ENCODE data around the gene CD151.

CD151 gene

DNA sequence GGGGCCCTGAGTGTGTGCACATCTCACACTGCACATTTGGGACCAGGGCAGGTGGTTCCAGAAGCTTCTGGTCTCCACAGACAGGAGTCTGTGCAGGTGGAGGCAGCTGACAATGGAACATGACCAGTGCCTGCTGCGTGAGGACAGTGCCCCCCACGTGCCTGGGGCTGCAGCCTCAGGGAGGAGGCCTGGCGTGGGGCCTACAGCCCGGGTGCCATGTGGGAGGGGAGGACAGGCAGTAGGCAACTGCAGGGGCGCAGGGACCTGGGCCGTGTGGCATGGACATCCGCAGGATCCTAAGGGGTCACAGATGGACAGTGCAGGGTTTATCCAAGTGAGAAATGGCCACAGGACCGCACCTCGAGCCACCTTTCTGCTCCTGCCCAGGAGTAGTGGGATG lies 38.7 kb downstream of the CD151 start:
- no peak for DNase-seq (ENCODE audit: low spot score)

GRCh38 chr11:872799-873198 lies 40.0 kb downstream of the CD151 start:
- no peak for DNase-seq (ENCODE audit: low spot score)

- DNase-seq (ENCODE audit: low spot score), result no peak
These were observed 41.0 kb downstream of the CD151 start for GRCh38 chr11:873706-874105.

DNA sequence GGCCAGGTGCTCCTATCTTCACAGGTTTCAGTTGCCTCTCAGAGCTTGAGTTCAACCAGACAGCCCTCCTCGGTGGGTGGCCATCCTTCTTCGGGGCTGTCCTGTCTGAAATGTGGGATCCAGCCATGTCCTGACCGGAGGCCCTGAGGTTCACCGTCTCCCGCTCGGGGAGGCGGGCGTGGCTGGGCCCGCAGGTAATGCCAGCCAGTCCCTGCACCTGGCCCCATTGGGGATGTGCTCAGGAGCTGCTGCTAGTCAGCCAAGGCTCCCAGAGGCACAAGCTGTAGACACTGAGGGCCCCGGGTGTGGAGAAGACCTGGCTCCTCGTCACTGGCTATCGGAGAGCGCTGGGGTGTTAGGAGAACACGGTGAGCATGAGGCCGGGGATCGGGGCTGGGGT lies 42.5 kb downstream of the CD151 start:
- no peak for DNase-seq (ENCODE audit: low spot score)

DNA sequence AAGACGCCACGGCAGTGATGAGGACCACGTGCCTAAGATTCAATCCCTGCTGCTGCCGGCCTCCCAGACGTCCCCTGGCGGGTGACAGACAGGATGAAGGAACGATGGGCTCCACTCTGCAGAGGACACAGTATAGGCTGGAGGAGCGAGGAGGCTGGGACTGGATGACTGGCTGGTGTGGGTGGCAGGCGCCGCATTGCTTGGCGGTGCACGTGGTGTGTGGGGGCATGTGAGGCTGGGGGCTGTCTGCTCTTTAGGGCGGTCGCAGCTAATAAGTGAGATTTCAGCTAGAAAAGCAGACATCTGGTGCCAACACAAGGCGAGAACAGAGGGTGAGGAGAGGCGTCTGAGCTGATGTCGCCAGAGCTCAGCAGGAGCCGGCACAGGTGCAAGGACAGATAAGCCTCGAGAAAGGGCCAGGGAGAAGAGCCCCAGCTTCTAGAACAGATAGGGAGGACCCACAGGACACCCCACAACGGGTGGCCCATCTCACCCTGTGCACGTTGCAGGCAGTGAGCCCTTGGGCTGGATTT lies 43.1 kb downstream of the CD151 start:
- DNase-seq (ENCODE audit: low spot score), result no peak

DNA sequence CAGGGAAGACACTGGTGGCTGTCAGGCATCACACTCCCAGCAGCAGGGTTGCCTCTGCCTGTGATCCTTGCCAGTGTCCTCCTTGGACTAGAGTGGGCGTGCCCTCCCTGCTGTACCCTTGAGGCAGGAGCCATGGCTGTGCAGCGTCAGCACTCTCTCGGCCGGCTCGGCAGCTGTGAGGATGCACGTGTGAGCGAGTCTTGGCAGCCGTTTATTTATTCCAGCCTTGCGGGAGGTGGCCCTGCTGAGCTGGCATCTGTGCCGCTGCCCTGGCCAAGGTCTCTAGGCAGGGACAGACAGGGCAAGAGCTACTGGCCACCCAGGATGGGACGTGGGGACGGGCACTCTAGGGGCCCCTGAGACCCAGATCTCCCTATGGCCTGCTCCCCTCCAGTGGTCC lies 43.8 kb downstream of the CD151 start:
- DNase-seq (ENCODE audit: low spot score), result no peak

- DNase-seq (ENCODE audit: low spot score), result peak; percentile 81
These were observed 44.8 kb downstream of the CD151 start for GRCh38 chr11:877565-877964.

GRCh38 chr11:880447-880846 lies 47.7 kb downstream of the CD151 start:
- no peak for DNase-seq (ENCODE audit: low spot score)

- DNase-seq (ENCODE audit: low spot score), result no peak
These were observed 49.8 kb downstream of the CD151 start for GRCh38 chr11:882596-882995.

DNA sequence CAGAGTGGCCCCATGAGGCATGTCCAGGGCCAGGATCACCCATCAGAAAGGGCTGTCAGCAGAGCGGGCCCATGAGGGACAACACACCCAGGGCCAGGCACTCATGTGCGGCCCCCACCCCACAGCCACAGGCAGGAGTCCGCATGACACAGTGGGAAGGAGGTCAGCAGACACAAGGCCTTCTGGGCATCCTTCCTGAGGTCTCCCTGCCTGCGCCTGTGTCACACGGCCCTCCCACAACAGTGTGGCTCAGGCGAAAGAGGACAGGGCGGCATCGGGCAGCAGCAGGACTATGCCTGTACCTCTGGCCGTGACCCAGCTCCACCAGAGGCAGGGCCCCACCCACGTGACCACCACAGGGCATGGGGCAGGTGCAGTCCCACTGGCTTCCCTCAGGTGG lies 50.8 kb downstream of the CD151 start:
- no peak for DNase-seq (ENCODE audit: low spot score)

DNA sequence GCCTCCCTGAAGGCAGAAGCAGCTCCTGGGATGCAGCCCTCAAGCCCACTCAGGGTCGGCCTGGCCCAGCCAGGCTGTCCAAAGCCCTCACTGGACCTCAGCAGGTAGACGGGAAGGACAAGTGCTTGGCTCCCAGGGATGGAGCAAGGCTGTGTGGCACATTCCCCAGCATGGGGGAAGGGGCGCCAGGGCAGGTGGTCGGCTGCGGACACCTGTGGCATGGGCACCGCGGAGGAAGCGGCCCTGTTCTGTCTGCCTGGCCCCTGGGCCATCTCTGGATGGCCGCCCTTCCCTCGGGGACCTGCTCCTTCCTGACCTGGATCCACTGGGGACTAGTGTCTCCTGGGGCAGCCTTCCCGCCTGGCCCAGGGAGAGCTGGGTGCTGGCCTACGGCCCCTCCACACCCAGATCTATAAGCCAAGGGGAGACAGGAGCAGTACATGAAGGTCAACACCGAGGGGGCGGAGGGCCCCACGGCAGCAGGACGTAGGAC lies 51.9 kb downstream of the CD151 start:
- no peak for DNase-seq (ENCODE audit: low spot score)

DNA sequence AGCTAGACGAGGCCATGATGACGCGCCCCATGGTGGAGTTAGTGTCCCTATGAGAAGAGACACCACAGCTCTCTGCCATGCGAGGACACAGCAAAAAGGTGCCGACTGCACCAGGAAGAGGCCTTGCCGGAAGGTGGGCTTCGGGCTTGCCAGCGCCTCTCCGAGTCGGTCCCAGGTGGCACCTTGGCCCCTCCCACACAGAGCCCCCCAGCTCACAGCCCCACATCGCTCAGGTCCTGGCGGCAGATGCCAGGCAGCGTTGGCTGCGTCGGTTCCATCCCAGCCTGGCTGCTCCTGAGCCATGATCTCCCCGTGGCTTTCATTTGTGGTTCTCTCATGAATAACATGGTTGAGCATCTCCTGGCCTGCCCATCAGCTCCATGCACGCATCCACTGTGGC lies 53.8 kb downstream of the CD151 start:
- no peak for DNase-seq (ENCODE audit: low spot score)

DNA sequence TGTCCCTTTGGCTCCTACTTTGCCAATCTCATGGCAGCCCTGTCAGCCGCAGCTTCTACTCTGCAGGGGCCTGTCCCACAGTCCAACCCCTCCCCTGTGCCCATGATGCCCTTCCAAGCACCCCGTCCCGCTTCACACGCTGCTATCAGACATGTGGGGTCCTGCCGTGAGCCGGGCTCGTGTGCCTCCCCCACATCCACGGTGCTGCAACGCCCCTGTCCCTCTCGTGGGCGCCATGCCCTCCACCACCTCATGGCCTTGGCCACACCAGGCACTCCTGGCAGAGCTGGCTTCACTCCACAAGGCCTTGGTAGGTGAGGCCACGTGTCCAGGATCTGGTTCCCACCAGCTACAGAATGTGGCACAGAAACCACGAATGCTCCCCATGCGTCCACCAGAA lies 54.8 kb downstream of the CD151 start:
- DNase-seq (ENCODE audit: low spot score), result no peak
